NB4 (cell line): ENCODE measurements around the gene PRELID3B.

Source experiments
- DNase-seq: peaks from one replicate; pipeline ENCODE4 v3.0.0; 2010; ENCODE audit warnings: low read depth
- H3K4me3 ChIP-seq: one replicate; pipeline ENCODE4 v1.5.1; 2011; ENCODE audit warnings: mild to moderate bottlenecking, low read depth, low read length, moderate library complexity
- MAX ChIP-seq: IDR thresholded peaks from 2 replicates; pipeline ENCODE4 v1.6.1; 2011; ENCODE audit warnings: low read depth, low read length
- MYC ChIP-seq: IDR thresholded peaks from 2 replicates; pipeline ENCODE4 v1.6.1; 2011; ENCODE audit warnings: low read depth, low read length
- POLR2A ChIP-seq: IDR thresholded peaks from 2 replicates; pipeline ENCODE4 v1.6.1; 2011; ENCODE audit warnings: mild to moderate bottlenecking; ENCODE audit not compliant: insufficient read length; ENCODE audit errors: extremely low read depth
- TF ChIP-seq, protein P1 (sequence below): IDR thresholded peaks from one replicate; pipeline ENCODE4 v1.5.1; 2012; ENCODE audit warnings: low read depth, low read length

The PRELID3B gene

DNA sequence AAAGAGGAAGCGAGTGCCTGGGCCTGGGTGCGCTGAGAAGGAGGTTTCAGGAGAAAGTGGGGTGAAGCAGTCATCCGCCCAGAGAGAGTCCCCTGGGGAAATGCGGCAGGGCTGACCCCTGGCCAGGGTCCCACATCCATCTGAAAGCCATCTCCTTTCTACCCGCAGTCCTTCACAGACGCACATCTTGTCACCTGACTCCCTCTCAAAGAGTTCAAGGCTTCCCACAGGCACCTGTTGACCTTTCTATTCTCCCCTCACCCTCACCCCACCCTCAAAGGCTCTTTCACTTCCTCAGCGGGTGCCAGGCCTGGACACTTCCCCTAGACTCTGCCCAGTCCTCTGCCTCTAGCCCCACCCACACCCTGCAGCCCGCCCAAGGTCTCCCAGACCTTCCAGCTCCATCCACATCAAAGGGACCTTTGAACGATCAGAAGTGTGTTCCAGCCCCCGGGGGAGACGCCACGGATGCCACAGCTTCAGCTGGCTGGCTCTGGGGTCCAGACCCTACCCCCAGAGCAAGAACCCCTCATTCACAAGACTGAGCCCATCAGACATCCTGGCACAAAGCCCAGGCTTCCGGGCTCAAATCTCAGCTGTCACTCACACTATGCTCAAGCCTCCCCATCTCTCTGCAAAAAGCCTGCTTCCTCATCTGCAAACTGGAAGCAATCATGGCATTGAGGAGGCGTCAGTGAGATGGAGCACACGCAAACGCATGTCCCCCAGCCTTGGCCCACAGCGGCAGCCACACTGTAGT lies 37.6 kb downstream of the PRELID3B start:
- no peak overlapping the region for H3K4me3 ChIP-seq
- peak; percentile 63 for DNase-seq

DNA sequence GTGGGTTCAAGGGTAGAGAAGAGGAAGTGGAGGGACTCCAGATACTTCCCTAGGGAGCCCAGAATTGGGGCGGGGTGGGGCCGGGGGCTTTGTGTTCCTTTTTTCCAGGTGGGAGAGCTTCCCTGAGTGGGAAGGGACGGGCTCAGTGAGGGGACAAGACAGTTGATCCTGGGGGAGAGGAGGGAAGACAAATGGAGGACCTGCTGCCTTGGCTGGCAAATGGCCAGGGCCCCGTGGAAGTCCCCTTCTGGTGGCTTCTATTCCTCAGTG lies 38.2 kb downstream of the PRELID3B start:
- no peak for TF ChIP-seq MYC
- TF ChIP-seq, protein P1, sequence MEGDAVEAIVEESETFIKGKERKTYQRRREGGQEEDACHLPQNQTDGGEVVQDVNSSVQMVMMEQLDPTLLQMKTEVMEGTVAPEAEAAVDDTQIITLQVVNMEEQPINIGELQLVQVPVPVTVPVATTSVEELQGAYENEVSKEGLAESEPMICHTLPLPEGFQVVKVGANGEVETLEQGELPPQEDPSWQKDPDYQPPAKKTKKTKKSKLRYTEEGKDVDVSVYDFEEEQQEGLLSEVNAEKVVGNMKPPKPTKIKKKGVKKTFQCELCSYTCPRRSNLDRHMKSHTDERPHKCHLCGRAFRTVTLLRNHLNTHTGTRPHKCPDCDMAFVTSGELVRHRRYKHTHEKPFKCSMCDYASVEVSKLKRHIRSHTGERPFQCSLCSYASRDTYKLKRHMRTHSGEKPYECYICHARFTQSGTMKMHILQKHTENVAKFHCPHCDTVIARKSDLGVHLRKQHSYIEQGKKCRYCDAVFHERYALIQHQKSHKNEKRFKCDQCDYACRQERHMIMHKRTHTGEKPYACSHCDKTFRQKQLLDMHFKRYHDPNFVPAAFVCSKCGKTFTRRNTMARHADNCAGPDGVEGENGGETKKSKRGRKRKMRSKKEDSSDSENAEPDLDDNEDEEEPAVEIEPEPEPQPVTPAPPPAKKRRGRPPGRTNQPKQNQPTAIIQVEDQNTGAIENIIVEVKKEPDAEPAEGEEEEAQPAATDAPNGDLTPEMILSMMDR = no peak
- no peak for TF ChIP-seq POLR2A
- TF ChIP-seq MAX = no peak
- no peak overlapping the region for H3K4me3 ChIP-seq
- DNase-seq = no peak

More for the DNA sequence above, 37.6 kb downstream of the PRELID3B start:
- TF ChIP-seq POLR2A (no peak), MYC (no peak), MAX (no peak)
- TF ChIP-seq, protein P1 = no peak

- no peak for TF ChIP-seq MYC
- DNase-seq = no peak
- no peak overlapping the region for H3K4me3 ChIP-seq
These were observed 38.6 kb downstream of the PRELID3B start for GRCh38 chr20:59003836-59004492.

DNA sequence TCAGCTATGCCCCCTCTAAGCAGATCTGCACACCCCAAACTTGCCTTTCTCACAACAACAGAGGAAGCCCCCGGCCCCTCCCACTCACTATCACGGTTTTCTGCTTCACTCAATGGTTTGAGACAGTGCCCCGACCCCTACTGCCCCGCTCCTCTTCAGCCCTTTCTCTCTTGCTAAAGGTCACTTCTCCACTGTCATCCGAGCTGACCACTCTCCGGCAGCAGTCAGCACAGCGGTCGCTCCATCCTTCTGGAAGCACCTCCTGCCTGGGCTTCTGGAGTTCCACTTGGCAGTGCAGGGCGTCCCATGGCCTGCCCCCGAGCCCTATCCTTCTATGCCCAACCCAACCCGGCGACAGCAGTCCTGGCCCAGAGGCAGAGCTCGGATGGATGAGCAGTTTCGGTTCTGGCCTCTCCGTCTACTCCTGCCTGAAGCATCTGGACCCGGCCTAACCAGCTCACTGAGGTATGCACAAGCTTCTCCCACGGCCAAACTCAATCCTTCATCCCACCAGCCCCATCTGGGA lies 39.6 kb downstream of the PRELID3B start:
- TF ChIP-seq, protein P1 = no peak
- TF ChIP-seq POLR2A (no peak), MYC (no peak), MAX (no peak)

DNA sequence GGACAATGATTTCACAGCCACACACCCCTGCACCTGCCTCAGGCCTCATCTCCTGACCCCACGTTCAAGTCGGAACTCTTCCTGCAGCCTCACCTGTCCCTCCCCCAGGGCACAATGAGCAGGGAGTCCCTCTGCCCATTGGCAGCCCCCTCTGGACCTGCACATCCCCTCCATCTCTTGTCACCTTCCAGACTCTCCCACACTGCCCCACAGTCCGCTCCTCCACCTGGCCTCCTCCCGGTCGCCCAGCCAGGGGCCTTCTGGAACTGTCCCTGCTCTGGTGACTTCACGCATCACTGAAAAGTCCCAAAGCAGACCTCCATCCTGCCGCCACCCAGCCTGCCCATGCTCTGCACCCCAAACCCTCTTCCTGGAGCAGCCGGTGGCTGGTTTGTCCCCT lies 40.2 kb downstream of the PRELID3B start:
- no peak for DNase-seq
- TF ChIP-seq MAX (no peak), MYC (no peak), POLR2A (no peak)
- TF ChIP-seq, protein P1 = no peak
- H3K4me3 ChIP-seq = no peak overlapping the region

More for the DNA sequence above, 39.6 kb downstream of the PRELID3B start:
- no peak overlapping the region for H3K4me3 ChIP-seq
- no peak for DNase-seq

DNA sequence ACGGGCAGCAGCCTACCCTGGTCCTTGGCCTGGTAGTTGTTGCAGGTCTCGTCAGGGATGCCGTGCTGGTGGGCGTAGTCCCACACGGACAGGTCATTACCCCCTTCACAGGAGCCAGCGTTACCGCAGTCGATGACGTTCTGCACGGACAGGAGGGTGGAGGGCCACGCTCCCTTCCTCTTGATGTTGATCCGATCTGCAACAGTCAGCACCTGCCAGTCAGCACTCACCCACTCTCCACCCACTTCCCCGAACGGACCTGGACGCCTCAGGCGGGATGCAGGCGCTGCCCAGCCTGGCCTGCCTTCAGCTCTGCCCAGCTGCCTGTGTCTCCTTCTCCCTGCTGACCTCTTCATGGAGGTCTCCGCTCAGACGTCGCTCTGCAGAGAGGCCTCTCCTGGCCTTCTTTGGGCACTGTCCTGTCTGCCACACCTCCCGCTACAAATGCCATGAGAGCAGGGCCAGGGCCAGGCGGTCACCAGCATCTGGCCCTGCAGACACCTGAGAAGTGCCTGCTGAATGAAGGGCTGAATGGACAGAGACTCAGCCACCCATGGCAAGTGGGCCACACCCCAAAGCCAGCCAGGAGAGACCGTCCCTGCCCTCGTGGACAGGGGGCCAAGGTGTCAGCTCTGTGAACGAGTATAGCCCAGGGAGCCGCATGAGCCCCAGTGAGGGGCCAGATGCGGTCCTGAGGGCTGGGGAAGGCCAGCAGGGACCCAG lies 41.0 kb downstream of the PRELID3B start:
- no peak overlapping the region for H3K4me3 ChIP-seq
- TF ChIP-seq, protein P1 = no peak
- no peak for TF ChIP-seq MYC
- TF ChIP-seq MAX = no peak
- no peak for TF ChIP-seq POLR2A
- DNase-seq = no peak
